ENCODE data around the gene GTF2F1.

The GTF2F1 gene

DNA sequence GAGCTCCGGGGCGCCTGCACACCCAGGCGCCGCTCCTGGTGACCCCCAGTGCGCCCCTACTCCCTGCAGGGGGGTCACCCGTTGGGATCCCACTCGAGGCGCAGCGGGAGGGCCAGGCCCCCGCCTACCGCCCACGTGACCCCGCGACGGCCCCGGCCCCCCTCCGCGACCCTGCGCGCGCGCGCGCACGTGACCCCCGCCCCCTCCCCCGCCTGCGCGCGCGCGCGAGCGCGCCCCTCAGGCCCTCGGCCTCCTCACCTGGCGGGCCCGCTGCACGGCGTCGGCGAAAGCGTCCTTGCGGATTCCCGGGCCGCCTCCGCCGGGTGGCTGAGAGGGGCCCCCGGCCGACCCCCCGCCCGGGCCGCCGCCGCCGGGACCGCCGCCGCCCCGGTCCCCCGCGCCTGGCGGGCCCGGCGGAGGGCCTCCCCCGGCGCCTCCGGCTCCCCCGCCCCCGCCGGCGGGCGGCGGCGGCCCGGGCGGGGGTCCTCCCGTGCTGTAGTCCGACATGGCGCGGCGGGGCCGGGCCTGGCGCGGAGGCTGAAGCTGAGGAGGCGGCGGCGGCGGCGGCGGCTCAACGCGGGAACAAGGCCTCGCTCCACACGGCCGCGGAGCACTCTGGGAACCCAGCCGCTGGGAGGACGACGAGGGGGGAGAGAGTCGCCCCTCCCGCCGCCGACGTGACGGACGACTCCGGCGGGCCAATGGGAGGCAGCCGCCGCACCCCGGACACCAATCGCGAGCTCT, 31.4 kb upstream of the GTF2F1 start, which contains the start of gene KHSRP:
KHSRP (minus strand) TSS at position 617 of the 744 bp plus-strand sequence; CDS start at position 507, 110 bp downstream.
- intact Hi-C loops (cut with micrococcal nuclease): loop anchor here (2.0 to 5.0 kb wide), 2 partner anchors 32 to 52 kb away; partner anchors contain the start of genes ALKBH7 and GTF2F1
- H3K4me1 Mint-ChIP-seq (ENCODE audit: low read depth): peaks cover 51% of the 10 kb centered on the region
- peak within 1 kb of the TSS; percentile 95 for H3K27ac Mint-ChIP-seq
- H3K9me3 Mint-ChIP-seq: no peaks in the 10 kb centered on the region
- peaks cover 43% of the 10 kb centered on the region for H3K36me3 Mint-ChIP-seq (ENCODE audit: low read depth)
- peaks cover under 1% of the 10 kb centered on the region for H3K27me3 Mint-ChIP-seq
- peak within 1 kb of the TSS; percentile 88 for H3K4me3 Mint-ChIP-seq

DNA sequence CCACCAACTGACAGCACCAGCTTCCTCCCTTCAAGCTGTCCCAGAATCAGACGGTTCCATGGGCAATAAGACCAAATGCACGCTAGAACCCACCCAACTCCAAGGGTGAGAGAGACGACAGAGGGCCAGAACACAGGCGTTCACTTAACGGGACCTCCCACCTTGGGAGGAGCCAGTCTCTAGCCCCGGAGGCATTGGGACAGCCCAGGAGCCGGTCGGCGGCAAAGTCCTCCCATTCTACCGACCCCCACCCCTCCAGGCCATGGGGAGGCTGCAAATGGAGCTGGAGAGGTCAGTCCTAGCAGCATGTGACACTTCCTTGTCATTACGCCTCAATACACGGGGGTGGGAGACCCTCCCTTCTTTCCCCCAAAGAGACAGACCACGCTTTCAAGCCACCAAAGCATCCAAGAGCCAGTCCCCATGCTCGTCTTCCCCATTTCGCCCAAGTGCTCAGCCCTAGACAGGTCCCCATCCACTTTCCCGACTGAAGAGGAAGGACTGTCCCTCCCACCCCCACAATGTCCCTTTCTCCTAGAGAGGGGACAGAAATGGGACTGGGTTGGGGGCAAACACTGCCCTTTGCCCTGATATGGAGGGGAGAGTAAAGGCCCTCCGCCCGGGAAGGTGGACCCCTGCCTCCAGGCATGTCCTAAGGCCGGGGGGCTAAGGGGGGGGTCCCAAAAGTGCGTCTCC, 30.7 kb upstream of the GTF2F1 start:
- H3K4me3 Mint-ChIP-seq: peak overlapping the region; percentile 88
- no peaks in the 10 kb centered on the region for H3K27me3 Mint-ChIP-seq
- H3K9me3 Mint-ChIP-seq: no peaks in the 10 kb centered on the region
- peaks cover 50% of the 10 kb centered on the region for H3K4me1 Mint-ChIP-seq (ENCODE audit: low read depth)
- peak overlapping the region; percentile 73 for H3K27ac Mint-ChIP-seq
- peaks cover 50% of the 10 kb centered on the region for H3K36me3 Mint-ChIP-seq (ENCODE audit: low read depth)
- intact Hi-C loops (cut with micrococcal nuclease): loop anchor here (2.0 to 5.0 kb wide), 2 partner anchors 31 to 51 kb away; partner anchors contain the start of genes ALKBH7 and GTF2F1

DNA sequence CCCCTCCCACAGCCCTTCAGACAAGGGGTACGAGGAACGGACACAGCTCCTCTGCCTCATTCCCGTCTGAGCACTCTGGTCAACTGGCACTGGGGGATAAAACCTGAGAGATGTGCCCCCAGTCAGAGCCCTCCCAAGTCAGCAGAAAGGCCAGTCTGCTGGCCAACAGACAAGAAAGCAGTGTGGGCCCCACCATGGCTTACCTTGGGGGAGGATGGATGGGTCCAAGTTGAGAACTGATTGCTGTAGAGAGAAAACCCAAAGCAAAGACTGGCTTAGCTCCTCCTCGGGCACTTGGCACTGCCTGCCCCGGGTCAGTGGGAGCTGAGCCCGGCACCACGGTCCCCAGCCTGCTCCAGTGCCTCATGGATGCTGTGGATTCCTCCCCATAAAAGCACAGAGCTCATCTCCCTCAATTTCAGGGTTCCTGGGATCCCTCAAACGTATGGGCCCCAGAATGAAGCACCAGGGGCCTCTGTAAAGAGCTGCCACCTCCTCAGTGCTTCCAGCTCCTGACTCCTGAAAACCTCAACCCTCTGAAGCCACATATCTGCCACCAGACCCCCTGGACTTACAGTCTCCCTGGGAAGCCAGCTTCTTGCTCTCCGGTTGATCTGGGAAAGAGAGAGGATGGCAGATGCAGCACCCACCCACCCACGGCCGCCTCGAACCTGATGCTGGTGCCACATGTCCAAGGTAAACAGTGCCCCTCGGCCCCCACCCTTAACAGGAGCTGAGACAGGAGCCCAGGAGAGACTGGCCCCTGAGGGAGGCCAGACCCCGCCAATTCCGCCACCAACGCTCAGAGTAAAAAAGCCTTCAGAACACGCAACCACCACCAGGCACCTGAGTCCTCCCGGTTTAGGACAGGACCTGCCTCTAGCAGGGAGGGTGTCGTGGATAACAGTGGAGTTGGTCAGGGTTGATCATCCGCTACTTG, 28.4 kb upstream of the GTF2F1 start:
- intact Hi-C loops (cut with micrococcal nuclease): loop anchor here (5.0 kb wide), 1 partner anchor 49 kb away; the partner anchor contains the start of gene ALKBH7
- peaks cover 73% of the 10 kb centered on the region for H3K36me3 Mint-ChIP-seq (ENCODE audit: low read depth)
- H3K9me3 Mint-ChIP-seq: no peaks in the 10 kb centered on the region
- no peak overlapping the region for H3K4me3 Mint-ChIP-seq
- H3K27ac Mint-ChIP-seq: peak overlapping the region; percentile 22
- H3K4me1 Mint-ChIP-seq (ENCODE audit: low read depth): peaks cover 50% of the 10 kb centered on the region
- H3K27me3 Mint-ChIP-seq: no peaks in the 10 kb centered on the region

DNA sequence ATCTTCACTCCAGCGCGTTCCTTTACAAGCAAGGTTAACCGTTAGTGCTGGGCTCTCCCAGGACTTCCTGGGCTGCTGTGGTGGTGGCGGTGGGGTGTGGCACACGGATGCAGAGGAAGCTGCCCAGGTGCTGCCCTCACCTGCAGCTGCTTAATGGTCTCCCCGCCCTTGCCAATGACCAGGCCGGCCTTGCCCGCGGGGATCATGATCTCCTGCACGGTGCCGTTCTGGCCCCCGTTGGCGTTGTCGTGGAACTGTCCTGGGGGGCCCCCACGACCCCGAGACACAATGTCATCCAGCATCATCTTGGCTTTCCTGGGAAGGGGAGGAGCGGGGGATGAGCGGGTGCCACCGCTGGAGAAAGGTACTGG, 25.6 kb upstream of the GTF2F1 start:
- Mint-ChIP-seq H3K27ac (peak overlapping the region; percentile 14), H3K27me3 (no peaks in the 10 kb centered on the region), H3K9me3 (no peaks in the 10 kb centered on the region), H3K4me3 (no peak overlapping the region), H3K4me1 (ENCODE audit: low read depth) (peaks cover 37% of the 10 kb centered on the region), H3K36me3 (ENCODE audit: low read depth) (peaks cover 96% of the 10 kb centered on the region)
- intact Hi-C loops (cut with micrococcal nuclease): no loop called here

DNA sequence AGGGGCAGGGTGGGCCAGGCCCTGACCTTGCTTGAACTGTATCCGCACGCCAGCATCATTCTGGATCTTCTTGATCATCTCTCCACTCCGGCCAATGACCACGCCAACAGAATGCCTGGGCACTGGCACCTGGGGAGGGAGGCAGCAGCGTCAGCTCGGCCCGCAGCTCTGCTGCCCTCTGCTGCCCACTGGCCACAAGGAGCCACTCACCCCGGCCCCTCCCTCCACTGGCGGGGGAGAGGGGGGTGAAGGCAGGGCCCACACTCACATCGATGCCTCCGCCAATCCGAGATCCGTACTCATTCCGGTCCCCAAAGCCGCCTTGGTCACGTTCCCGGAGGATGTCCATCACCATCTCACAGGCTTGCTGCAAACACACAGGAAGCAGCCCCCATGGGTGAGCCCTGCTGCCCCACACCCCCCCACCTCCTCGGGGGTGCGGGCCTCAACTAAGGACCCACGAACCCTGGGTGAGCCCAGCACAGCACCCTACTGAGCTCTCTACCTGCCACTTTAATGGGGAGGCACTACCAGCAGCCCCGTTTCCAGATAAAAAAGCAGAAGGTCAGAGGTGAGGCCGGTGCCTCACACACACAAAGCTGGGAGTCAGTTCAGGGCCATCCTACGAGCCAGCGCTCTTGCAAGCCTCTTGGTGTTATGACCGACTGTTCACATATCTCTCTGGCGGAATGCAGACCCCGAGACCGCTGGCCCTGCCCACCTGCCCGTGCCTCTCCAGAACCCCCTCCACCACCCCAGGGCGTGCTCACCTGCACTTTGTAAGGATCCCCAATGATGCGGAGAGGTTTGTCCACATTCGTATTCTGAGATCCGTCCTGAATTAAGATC, 25.0 kb upstream of the GTF2F1 start:
- Mint-ChIP-seq H3K27me3 (no peaks in the 10 kb centered on the region), H3K9me3 (no peaks in the 10 kb centered on the region), H3K36me3 (ENCODE audit: low read depth) (peaks cover 100% of the 10 kb centered on the region), H3K27ac (no peak overlapping the region), H3K4me3 (no peak overlapping the region), H3K4me1 (ENCODE audit: low read depth) (peaks cover 31% of the 10 kb centered on the region)
- intact Hi-C loops (cut with micrococcal nuclease): no loop called here

DNA sequence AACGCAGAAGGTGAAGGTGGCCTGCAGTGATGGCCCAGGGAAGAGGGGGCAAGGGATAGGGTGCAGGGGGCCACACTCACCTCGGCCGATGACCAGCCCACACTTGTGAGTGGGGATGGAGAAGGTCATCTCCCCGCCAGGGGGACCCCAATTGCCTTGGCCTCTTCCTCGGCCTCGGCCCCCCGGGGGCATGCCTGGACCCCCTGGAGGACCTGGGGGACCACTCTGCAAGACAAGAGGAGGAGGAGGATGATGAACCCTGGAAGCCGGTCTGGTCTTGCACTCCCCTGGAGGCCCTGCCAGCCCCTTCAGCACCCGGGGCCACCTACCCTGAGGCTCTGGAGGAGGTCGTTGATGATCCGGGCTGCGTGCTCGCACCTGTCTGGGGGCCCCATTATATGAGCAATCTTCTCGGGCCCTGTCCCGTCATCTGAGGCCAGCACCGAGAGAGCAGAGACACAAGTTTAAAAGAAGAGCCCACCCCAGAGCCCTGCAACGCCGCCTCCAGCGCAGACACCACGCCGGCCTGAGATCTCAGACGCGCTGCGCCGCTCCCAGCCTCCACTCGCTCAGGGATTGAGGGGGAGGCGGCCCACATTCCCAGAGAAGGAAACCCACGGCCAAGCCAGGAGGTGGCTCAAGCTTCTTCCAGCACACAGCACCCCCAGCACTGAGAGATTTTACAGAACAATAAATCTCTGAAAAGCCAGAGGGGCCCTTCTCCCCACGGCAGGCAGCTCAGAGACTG, 23.9 kb upstream of the GTF2F1 start:
- Mint-ChIP-seq H3K4me3 (no peak overlapping the region), H3K27me3 (no peaks in the 10 kb centered on the region), H3K27ac (no peak overlapping the region), H3K4me1 (ENCODE audit: low read depth) (peaks cover 20% of the 10 kb centered on the region), H3K36me3 (ENCODE audit: low read depth) (peaks cover 93% of the 10 kb centered on the region), H3K9me3 (no peaks in the 10 kb centered on the region)
- intact Hi-C loops (cut with micrococcal nuclease): no loop called here

DNA sequence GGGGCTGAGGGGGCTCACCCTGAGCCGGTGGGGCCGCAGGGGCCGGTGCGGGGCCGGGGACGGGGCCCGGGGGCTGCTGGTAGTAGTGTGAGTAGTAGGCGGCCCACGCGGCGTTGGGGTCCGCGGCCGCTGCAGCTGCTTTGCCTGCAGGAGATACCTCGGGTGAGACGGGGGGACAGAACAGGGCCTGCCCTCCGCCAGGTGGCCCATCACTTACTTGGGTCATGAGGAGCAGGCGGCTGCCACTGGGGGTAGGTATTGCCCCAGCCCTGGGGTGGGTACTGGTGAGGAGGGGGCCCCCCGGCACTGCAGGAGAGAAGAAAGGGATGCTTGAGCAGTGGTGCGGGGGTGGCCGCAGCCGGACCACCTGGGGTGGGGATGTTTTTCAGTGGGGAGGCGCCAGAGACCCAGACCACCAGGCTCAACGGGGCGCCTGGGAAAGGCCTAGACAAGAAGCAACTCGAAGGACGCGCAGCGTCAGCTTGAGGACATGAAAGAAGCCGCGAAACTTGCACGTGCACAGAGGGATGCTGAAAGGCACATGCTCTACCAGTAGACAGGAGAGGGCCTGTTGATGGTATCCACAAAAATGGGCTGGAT, 22.7 kb upstream of the GTF2F1 start:
- Mint-ChIP-seq H3K4me1 (ENCODE audit: low read depth) (peaks cover 9% of the 10 kb centered on the region), H3K27me3 (no peaks in the 10 kb centered on the region), H3K4me3 (no peak overlapping the region), H3K9me3 (no peaks in the 10 kb centered on the region), H3K36me3 (ENCODE audit: low read depth) (peaks cover 81% of the 10 kb centered on the region), H3K27ac (no peak overlapping the region)
- intact Hi-C loops (cut with micrococcal nuclease): no loop called here

DNA sequence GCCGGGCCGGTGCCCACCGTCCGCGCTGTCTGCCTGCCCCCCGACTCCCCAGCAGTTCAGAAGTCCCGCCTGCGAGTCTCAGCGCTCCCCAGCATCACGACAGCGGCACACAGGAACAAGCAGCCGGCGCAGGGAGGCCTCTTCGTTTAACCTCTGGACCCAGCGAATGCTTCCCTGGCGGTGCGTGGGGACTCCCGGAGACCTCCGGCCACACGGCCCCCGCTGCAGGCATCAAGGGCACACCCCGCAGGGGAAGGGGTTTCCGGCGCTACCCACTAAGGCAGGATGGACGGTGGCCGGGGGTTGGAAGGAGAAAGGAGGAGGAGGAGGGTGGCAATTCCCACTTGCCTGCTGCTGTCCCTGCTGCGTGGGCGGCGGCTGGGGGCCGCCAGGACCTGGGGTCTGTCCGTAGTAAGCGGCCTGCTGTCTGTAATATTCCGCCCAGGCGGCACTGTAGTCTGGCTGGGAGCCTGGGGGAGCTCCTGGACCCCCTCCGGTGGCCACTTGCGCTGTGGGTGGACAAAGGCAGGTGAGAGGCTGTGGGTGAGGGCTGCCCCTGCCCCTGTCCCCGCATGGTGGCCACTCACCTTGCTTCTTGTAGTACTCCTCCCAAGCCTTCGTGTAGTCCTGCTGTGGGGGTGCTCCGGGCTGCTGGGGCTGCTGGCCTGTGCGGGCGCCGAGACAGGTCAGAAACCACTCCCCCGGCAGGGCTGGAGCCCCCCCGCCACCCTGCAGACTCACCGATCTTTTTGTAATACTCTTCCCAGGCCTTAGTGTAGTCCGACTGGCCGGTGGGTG, 22.0 kb upstream of the GTF2F1 start:
- Mint-ChIP-seq H3K4me3 (no peak overlapping the region), H3K9me3 (no peaks in the 10 kb centered on the region), H3K36me3 (ENCODE audit: low read depth) (peaks cover 74% of the 10 kb centered on the region), H3K27ac (no peak overlapping the region), H3K27me3 (no peaks in the 10 kb centered on the region), H3K4me1 (ENCODE audit: low read depth) (peaks cover 2% of the 10 kb centered on the region)
- intact Hi-C loops (cut with micrococcal nuclease): no loop called here

DNA sequence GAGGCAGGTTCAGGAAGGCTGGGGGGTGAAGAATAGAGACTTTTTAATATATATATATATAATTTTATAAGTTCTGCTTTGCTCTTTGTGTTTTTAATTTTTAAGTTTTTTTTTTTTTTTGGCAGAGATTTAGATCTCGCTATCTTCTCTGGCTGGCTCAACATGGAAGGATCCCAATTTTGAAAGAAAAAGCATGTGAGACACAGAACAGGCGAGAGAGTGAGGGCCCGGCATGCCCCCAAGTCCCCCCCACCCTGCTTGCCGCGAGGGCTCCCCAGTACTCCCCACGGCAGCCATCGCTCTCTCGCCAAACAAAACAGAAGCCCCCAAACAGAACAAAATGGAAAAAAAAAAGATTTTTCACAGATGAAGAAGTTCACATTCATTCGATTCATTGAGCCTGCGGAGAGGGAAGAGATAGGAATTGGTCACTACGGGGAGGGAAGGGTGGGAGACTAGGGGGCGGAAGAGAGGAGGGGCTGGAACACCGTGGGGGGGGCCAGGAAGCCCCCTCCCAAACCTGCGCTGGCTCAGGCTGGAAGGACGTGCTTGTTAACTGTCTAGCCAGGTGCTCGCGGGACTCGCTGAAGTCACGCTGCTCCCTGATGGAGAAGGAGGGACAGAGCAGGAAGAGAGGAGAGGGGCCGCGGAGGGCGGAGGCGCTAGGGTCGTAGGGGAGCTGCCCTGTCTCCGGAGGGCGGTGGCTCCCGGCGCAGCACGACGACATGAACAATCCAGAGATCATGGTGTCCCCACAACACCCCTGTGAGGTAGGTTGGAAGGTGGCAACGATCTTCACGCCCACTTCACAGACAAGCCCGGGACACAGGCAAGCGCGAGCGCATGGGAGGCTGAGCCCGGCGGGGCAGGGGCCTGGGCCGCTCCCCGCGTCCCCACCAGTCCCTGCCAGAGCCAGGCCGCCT, 21.0 kb upstream of the GTF2F1 start:
- Mint-ChIP-seq H3K36me3 (ENCODE audit: low read depth) (peaks cover 64% of the 10 kb centered on the region), H3K27me3 (no peaks in the 10 kb centered on the region), H3K9me3 (no peaks in the 10 kb centered on the region)

DNA sequence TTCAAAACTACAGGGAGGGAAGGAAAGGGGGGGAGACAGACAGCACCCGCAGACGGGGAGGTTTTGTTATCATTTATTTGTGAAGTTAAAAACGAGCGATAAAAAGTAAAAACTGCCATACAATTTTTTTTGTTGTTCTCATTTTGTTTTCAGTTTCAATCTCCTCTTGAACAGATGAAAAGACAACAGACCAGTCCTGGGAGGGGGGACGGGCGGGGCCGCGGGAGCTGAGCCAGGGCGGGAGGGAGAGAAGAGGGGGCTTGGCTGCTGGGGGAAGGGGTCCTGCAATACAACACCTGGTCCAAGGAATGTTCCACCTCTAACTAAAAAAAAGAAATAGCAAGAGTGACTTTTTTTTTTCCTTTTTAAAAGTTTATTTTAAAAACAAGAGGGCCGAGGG, 20.3 kb upstream of the GTF2F1 start:
- Mint-ChIP-seq H3K27ac (no peak overlapping the region), H3K4me3 (no peak overlapping the region), H3K4me1 (ENCODE audit: low read depth) (no peaks in the 10 kb centered on the region), H3K36me3 (ENCODE audit: low read depth) (peaks cover 57% of the 10 kb centered on the region), H3K9me3 (no peaks in the 10 kb centered on the region), H3K27me3 (no peaks in the 10 kb centered on the region)
- intact Hi-C loops (cut with micrococcal nuclease): no loop called here

More for the DNA sequence above, 21.0 kb upstream of the GTF2F1 start:
- Mint-ChIP-seq H3K4me3 (no peak overlapping the region), H3K27ac (no peak overlapping the region), H3K4me1 (ENCODE audit: low read depth) (no peaks in the 10 kb centered on the region)
- intact Hi-C loops (cut with micrococcal nuclease): no loop called here

All from dendritic cell treated with granulocyte-macrophage colony-stimulating factor and Interleukin-4, amounts not matched to agents 40 ng/mL and 50 ng/mL, for 4 days (primary cell).